Measurements from ENCODE around the gene FAM241B. TPM values are rescaled to one million over a fixed set of nuclear protein-coding genes. Genes with fewer than 3 reads are reported as not detected.

The FAM241B gene
- total RNA-seq, 2 experiments from 2014 or later, result 10.8 to 12.5 TPM

- CTCF ChIA-PET, result interaction anchor here (0.9 to 1.8 kb wide), 2 partner anchors 36 to 85 kb away, joined by 4 to 6 read pairs; no protein-coding TSS in a partner anchor
- ATAC-seq (no peak), DNase-seq (no peak)
- no peaks in the 10 kb centered on the region for H3K4me1 Mint-ChIP-seq (ENCODE audit: low read depth)
- intact Hi-C loops (cut with micrococcal nuclease), result no loop called here
- H3K9me3 Mint-ChIP-seq, result no peaks in the 10 kb centered on the region
- POLR2A ChIA-PET, result no interaction called here
- H3K27ac Mint-ChIP-seq, result no peak overlapping the region
- TF ChIP-seq CTCF (IDR thresholded peaks at IDR 0.05), result no peak
- H3K36me3 Mint-ChIP-seq (ENCODE audit: low read depth), result no peaks in the 10 kb centered on the region
- peaks cover 8% of the 10 kb centered on the region for H3K27me3 Mint-ChIP-seq
- H3K4me3 Mint-ChIP-seq, result no peak overlapping the region
Measured at GRCh38 chr10:69600761-69601330, 29.2 kb upstream of the FAM241B start.

DNA sequence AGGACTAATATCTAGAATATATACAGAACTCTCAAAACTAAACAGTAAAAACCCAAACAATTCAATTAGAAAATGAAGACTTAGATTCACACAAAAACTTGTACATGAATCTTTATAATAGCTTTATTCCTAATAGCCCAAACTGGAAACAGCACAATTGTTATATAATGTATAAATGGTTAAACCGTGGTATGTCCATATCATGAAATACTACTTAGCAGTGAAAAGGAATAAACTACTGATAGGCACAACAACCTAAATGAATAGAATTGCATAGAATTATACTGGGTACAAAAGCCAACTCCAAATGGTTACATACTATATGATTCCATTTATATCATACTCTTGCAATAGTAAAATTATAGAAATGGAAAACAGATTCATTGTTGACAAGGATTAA lies 21.0 kb upstream of the FAM241B start:
- CTCF ChIA-PET, result interaction anchor here (0.8 to 1.5 kb wide), 3 partner anchors 15 to 159 kb away, joined by 3 to 4 read pairs (median 3); no protein-coding TSS in a partner anchor
- Mint-ChIP-seq H3K27me3 (no peaks in the 10 kb centered on the region), H3K27ac (no peak overlapping the region), H3K4me3 (no peak overlapping the region), H3K4me1 (ENCODE audit: low read depth) (no peaks in the 10 kb centered on the region), H3K36me3 (ENCODE audit: low read depth) (no peaks in the 10 kb centered on the region), H3K9me3 (peaks cover 5% of the 10 kb centered on the region)
- ATAC-seq (no peak), DNase-seq (no peak)
- TF ChIP-seq CTCF (IDR thresholded peaks at IDR 0.05), result no peak
- POLR2A ChIA-PET, result no interaction called here
- intact Hi-C loops (cut with micrococcal nuclease), result no loop called here

DNA sequence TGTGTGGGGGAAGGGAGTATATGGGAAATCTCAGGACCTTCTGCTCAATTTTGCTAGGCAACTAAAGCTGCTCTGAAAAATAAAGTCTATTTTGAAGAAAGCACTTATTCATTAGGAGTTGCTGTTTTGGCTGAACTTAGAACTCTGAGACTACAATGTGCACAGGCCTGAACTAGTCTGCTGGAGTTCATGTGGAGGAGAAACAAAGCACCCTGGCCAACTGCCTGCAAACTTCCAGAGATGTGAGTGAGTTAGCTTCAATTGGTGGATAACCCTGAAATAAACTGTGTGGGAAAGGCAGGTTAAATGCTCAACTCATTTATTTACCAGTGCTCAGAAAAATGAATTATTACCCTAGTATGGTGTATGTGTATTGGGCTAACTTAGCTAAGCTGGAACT lies 17.3 kb upstream of the FAM241B start:
- H3K27me3 Mint-ChIP-seq, result no peaks in the 10 kb centered on the region
- H3K4me1 Mint-ChIP-seq (ENCODE audit: low read depth), result no peaks in the 10 kb centered on the region
- H3K36me3 Mint-ChIP-seq (ENCODE audit: low read depth), result no peaks in the 10 kb centered on the region
- ChIA-PET POLR2A (no interaction called here), CTCF (interaction anchor here (1.0 to 2.3 kb wide), 4 partner anchors 10 to 103 kb away, joined by 3 to 8 read pairs (median 4); no protein-coding TSS in a partner anchor)
- no peak for DNase-seq
- no peak overlapping the region for H3K27ac Mint-ChIP-seq
- intact Hi-C loops (cut with micrococcal nuclease), result no loop called here
- peaks cover 5% of the 10 kb centered on the region for H3K9me3 Mint-ChIP-seq
- no peak for TF ChIP-seq CTCF (IDR thresholded peaks at IDR 0.05)
- H3K4me3 Mint-ChIP-seq, result no peak overlapping the region
- no peak for ATAC-seq

DNA sequence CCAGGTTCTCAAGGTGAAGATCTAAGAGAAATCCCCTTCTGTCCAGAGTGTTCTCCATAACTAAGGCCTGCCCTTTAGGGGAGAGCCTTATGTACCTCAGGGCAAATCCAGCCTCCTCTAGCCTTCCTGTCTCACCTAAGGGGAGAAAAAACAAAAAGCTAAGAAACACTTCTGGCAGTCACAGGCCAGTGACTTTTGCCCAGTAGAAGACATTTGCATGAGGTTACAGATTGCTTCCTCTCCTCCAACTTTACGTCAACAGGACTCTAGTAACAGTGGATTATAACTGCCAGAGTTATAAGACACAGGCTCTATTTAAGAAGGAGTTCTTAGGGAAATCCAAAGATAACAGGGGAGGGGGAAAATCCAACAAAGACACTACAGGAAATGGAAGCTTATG lies 15.9 kb upstream of the FAM241B start:
- Mint-ChIP-seq H3K36me3 (ENCODE audit: low read depth) (no peaks in the 10 kb centered on the region), H3K27me3 (no peaks in the 10 kb centered on the region), H3K4me1 (ENCODE audit: low read depth) (no peaks in the 10 kb centered on the region), H3K4me3 (no peak overlapping the region), H3K27ac (no peak overlapping the region), H3K9me3 (peaks cover 3% of the 10 kb centered on the region)
- intact Hi-C loops (cut with micrococcal nuclease), result no loop called here
- no peak for TF ChIP-seq CTCF (IDR thresholded peaks at IDR 0.05)
- DNase-seq (no peak), ATAC-seq (no peak)
- ChIA-PET CTCF (interaction anchor here (0.8 to 2.3 kb wide), 3 partner anchors 9 to 103 kb away, joined by 3 to 8 read pairs (median 5); no protein-coding TSS in a partner anchor), POLR2A (interaction anchor here (0.6 to 1.1 kb wide), 3 partner anchors 14 to 357 kb away, joined by 3 to 5 read pairs (median 3); no protein-coding TSS in a partner anchor)

DNA sequence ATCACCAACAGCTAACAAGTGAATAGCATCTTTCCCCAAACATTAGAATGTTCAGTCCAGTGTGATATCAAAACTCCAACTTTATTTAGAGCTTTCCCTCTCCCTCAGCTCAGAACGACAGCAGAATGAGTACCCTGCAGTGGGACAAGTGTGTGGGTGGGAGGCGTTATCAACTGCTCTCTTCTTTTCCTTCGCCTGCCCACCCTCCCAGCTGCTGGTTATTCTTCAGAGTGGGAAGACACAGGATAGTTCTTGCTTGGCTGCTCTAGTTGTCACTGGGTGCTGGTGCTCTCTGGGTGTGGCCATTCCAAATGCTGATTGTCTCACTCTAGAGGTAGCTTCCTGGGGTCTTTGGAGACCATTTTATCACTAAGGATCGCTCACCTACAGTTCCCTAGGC lies 13.7 kb upstream of the FAM241B start:
- TF ChIP-seq CTCF (IDR thresholded peaks at IDR 0.05), result no peak
- POLR2A ChIA-PET, result interaction anchor here (1.0 kb wide), 1 partner anchor 117 kb away, joined by 3 read pairs; no protein-coding TSS in a partner anchor
- Mint-ChIP-seq H3K27me3 (no peaks in the 10 kb centered on the region), H3K27ac (no peak overlapping the region), H3K4me1 (ENCODE audit: low read depth) (peaks cover 9% of the 10 kb centered on the region), H3K36me3 (ENCODE audit: low read depth) (no peaks in the 10 kb centered on the region), H3K4me3 (no peak overlapping the region), H3K9me3 (no peaks in the 10 kb centered on the region)
- DNase-seq (no peak), ATAC-seq (no peak)
- CTCF ChIA-PET, result interaction anchor here (1.0 to 1.2 kb wide), 3 partner anchors 13 to 101 kb away, joined by 3 to 5 read pairs (median 4); no protein-coding TSS in a partner anchor
- intact Hi-C loops (cut with micrococcal nuclease), result no loop called here

Measured in activated CD8-positive, alpha-beta T cell treated with anti-CD3 and anti-CD28 coated beads for 36 hours (primary cell).